Measurements from ENCODE around the gene RAB31.

DNA sequence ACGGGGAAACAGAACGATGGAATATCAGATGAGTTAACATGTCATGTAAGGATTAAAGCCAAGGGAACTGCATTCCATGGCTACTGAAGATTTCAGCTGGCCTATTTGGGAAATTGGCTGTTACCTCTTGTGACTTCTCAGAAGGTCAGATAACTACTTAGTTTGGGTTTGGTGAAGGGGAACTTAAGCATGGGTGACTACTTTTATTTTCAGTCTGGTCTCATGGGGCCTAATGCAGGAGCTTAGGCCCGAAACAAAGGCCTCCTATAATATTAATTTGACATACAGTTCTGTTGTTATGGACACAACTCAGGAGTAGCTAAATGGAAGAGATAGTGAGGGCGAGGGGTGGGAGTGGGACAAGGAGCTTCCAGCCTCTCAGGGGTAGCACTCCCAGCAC, 133.7 kb downstream of the RAB31 start:
- TF ChIP-seq, protein P1, sequence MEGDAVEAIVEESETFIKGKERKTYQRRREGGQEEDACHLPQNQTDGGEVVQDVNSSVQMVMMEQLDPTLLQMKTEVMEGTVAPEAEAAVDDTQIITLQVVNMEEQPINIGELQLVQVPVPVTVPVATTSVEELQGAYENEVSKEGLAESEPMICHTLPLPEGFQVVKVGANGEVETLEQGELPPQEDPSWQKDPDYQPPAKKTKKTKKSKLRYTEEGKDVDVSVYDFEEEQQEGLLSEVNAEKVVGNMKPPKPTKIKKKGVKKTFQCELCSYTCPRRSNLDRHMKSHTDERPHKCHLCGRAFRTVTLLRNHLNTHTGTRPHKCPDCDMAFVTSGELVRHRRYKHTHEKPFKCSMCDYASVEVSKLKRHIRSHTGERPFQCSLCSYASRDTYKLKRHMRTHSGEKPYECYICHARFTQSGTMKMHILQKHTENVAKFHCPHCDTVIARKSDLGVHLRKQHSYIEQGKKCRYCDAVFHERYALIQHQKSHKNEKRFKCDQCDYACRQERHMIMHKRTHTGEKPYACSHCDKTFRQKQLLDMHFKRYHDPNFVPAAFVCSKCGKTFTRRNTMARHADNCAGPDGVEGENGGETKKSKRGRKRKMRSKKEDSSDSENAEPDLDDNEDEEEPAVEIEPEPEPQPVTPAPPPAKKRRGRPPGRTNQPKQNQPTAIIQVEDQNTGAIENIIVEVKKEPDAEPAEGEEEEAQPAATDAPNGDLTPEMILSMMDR (conservative IDR thresholded peaks at IDR 0.05; ENCODE audit: low read depth, low read length): no peak
- TF ChIP-seq EZH2 (IDR thresholded peaks at IDR 0.05; ENCODE audit: borderline replicate concordance, low read depth, low read length, poor library complexity, severe bottlenecking): no peak
